Endodermal cell (in vitro differentiated cells): ENCODE data around the gene RPRD1A. TPM values are rescaled to one million over a fixed set of nuclear protein-coding genes. Genes with fewer than 3 reads are reported as not detected.
"Not testable (repeated sequence)": the region's sequence is repeated elsewhere in the genome, so short reads cannot be mapped to it uniquely, and the experiment has no call there.

Experiments used
- DNase-seq: peaks from one replicate; pipeline ENCODE4 v3.0.0-alpha.2; 2017
- H3K27ac ChIP-seq: 2 replicates; pipeline ENCODE4 v1.5.1; 2013; ENCODE audit warnings: mild to moderate bottlenecking, low read depth, low read length, moderate library complexity
- H3K27me3 ChIP-seq: 2 replicates; pipeline ENCODE4 v1.6.1; 2013; ENCODE audit warnings: mild to moderate bottlenecking, low read length, moderate library complexity; ENCODE audit not compliant: insufficient read depth, control insufficient read depth, poor library complexity, severe bottlenecking
- H3K36me3 ChIP-seq: 2 replicates; pipeline ENCODE4 v1.7.0; 2013; ENCODE audit warnings: mild to moderate bottlenecking, low read length, moderate library complexity; ENCODE audit not compliant: control insufficient read depth, insufficient read depth
- H3K4me1 ChIP-seq: one replicate; pipeline ENCODE4 v1.7.0; 2013; ENCODE audit warnings: low read length; ENCODE audit not compliant: control insufficient read depth, insufficient read depth
- H3K4me3 ChIP-seq: 2 replicates; pipeline ENCODE4 v1.5.1; 2013; ENCODE audit warnings: mild to moderate bottlenecking, low read length, moderate library complexity
- H3K9ac ChIP-seq: 2 replicates; pipeline ENCODE4 v1.6.1; 2013; ENCODE audit warnings: mild to moderate bottlenecking, low read length, moderate library complexity; ENCODE audit not compliant: poor library complexity, severe bottlenecking; ENCODE audit errors: extremely low read depth
- H3K9me3 ChIP-seq: 2 replicates; pipeline ENCODE4 v1.6.1; 2013; ENCODE audit warnings: mild to moderate bottlenecking, low read length, moderate library complexity; ENCODE audit not compliant: control insufficient read depth
- H3K27ac Mint-ChIP-seq: 2 replicates; pipeline ENCODE4 v1.8.0; 2020; ENCODE audit warnings: mixed read lengths
- H3K27me3 Mint-ChIP-seq: 2 replicates; pipeline ENCODE4 v1.8.0; 2021; ENCODE audit warnings: mild to moderate bottlenecking, mixed read lengths; ENCODE audit not compliant: insufficient read depth
- H3K36me3 Mint-ChIP-seq: 2 replicates; pipeline ENCODE4 v1.8.0; 2020; ENCODE audit warnings: low read depth, mixed read lengths
- H3K4me1 Mint-ChIP-seq: 2 replicates; pipeline ENCODE4 v1.8.0; 2020; ENCODE audit warnings: mixed read lengths
- H3K4me3 Mint-ChIP-seq: 2 replicates; pipeline ENCODE4 v1.8.0; 2020; ENCODE audit warnings: mild to moderate bottlenecking, moderate library complexity, mixed read lengths
- H3K9me3 Mint-ChIP-seq: 2 replicates; pipeline ENCODE4 v1.8.0; 2020; ENCODE audit warnings: mild to moderate bottlenecking, mixed read lengths
- WGBS, 2 experiments: methylation state at CpG; one replicate each; pipeline versions ENCODE4 v1.1.5 to v1.1.7; 2013; ENCODE audit warnings: missing lambda C conversion rate in 2 of 2, mixed read lengths in 1 of 2; ENCODE audit not compliant: insufficient coverage in 1 of 2, insufficient read length in 1 of 2; 5-methylcytosine and 5-hydroxymethylcytosine counted together
- total RNA-seq, 2 donors: library from RNA; stranded (reverse); fragmentation: NEBNext Ultra II Directional in 1 of 2; extraction: Animal tissue kit (Norgen Biotek cat#: 25700) in 1 of 2; gene quantifications; 2 replicates in 1 of 2; 3 replicates in 1 of 2; pipeline ENCODE4 v1.2.1, GENCODE V29; 2021
- TF ChIP-seq, protein P1 (sequence below): fragments of 200-600 bp; sonication (generic); conservative IDR thresholded peaks from 2 replicates; pipeline ENCODE4 v1.5.0; 2021; ENCODE audit warnings: antibody characterized with exemption, mild to moderate bottlenecking

Gene RPRD1A
- total RNA-seq, 2 donors from 2014 or later: 90.5 to 97.7 TPM

GRCh38 chr18:36074435-36074834 lies 7.1 kb upstream of the RPRD1A start:
- H3K4me3 Mint-ChIP-seq: no peak overlapping the region
- H3K27ac Mint-ChIP-seq: no peak overlapping the region
- Histone ChIP-seq H3K9me3 (peaks cover 3% of the 10 kb centered on the region), H3K9ac (no peak overlapping the region), H3K27me3 (no peaks in the 10 kb centered on the region), H3K4me1 (no peaks in the 10 kb centered on the region), H3K36me3 (no peaks in the 10 kb centered on the region), H3K4me3 (no peak overlapping the region), H3K27ac (no peak overlapping the region)
- WGBS, 2 experiments: 96 to 100% methylated on average over 2 to 4 of the region's 4 CpGs
- no peaks in the 10 kb centered on the region for H3K4me1 Mint-ChIP-seq
- no peak for DNase-seq
- H3K36me3 Mint-ChIP-seq: no peaks in the 10 kb centered on the region
- peaks cover 6% of the 10 kb centered on the region for H3K27me3 Mint-ChIP-seq
- TF ChIP-seq, protein P1, sequence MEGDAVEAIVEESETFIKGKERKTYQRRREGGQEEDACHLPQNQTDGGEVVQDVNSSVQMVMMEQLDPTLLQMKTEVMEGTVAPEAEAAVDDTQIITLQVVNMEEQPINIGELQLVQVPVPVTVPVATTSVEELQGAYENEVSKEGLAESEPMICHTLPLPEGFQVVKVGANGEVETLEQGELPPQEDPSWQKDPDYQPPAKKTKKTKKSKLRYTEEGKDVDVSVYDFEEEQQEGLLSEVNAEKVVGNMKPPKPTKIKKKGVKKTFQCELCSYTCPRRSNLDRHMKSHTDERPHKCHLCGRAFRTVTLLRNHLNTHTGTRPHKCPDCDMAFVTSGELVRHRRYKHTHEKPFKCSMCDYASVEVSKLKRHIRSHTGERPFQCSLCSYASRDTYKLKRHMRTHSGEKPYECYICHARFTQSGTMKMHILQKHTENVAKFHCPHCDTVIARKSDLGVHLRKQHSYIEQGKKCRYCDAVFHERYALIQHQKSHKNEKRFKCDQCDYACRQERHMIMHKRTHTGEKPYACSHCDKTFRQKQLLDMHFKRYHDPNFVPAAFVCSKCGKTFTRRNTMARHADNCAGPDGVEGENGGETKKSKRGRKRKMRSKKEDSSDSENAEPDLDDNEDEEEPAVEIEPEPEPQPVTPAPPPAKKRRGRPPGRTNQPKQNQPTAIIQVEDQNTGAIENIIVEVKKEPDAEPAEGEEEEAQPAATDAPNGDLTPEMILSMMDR: no peak
- peaks cover 19% of the 10 kb centered on the region for H3K9me3 Mint-ChIP-seq

DNA sequence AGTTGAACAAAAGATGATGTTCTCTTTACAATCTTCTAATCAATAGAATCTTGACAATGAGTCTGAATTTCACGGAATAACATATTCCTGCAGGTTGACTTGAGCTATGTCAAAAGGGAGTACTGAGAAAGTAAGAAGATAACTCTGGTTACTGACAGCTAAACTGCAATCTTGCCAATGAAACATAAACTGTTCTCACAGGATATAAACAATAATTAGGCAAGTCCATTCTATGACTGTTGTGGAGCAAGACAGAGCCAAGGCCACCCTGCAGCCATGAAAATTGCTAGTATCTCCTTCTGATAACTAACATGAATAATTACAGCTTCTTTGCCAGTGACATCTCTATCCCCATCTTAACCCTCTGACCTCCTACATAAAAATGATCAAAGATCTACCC lies 6.3 kb upstream of the RPRD1A start:
- Histone ChIP-seq H3K9ac (no peak overlapping the region), H3K4me3 (no peak overlapping the region), H3K9me3 (no peaks in the 10 kb centered on the region), H3K4me1 (no peaks in the 10 kb centered on the region), H3K27me3 (no peaks in the 10 kb centered on the region), H3K27ac (no peak overlapping the region), H3K36me3 (no peaks in the 10 kb centered on the region)
- no peak overlapping the region for H3K27ac Mint-ChIP-seq
- H3K4me3 Mint-ChIP-seq: no peak overlapping the region
- no peak for DNase-seq
- TF ChIP-seq, protein P1: no peak
- peaks cover 12% of the 10 kb centered on the region for H3K9me3 Mint-ChIP-seq
- H3K36me3 Mint-ChIP-seq: no peaks in the 10 kb centered on the region
- peaks cover 6% of the 10 kb centered on the region for H3K27me3 Mint-ChIP-seq
- WGBS, 2 experiments: 86 to 100% methylated on average over 1 of the region's 1 CpG
- H3K4me1 Mint-ChIP-seq: no peaks in the 10 kb centered on the region

- H3K36me3 ChIP-seq, H3K27ac ChIP-seq, H3K9me3 ChIP-seq, H3K36me3 Mint-ChIP-seq, H3K27me3 Mint-ChIP-seq, H3K4me1 Mint-ChIP-seq, H3K9me3 Mint-ChIP-seq, H3K9ac ChIP-seq, H3K27me3 ChIP-seq, H3K4me3 ChIP-seq, DNase-seq, H3K27ac Mint-ChIP-seq, H3K4me1 ChIP-seq, H3K4me3 Mint-ChIP-seq: not testable (repeated sequence)
- 96% methylated on average over 5 to 7 of the region's 8 CpGs for WGBS, 2 experiments
Observed at GRCh38 chr18:36072406-36072805, 5.0 kb upstream of the RPRD1A start.

GRCh38 chr18:36066686-36067054 lies 689 bp downstream of the RPRD1A start:
- Histone ChIP-seq H3K27ac (peak overlapping the region; percentile 85), H3K9me3 (no peaks in the 10 kb centered on the region), H3K27me3 (no peaks in the 10 kb centered on the region), H3K4me3 (peak overlapping the region; percentile 94), H3K9ac (peak overlapping the region; percentile 95), H3K4me1 (no peaks in the 10 kb centered on the region), H3K36me3 (peaks cover 9% of the 10 kb centered on the region)
- Mint-ChIP-seq H3K4me1 (peaks cover 17% of the 10 kb centered on the region), H3K27me3 (peaks cover 6% of the 10 kb centered on the region), H3K9me3 (peaks cover 5% of the 10 kb centered on the region), H3K27ac (peak overlapping the region; percentile 97), H3K4me3 (peak overlapping the region; percentile 94), H3K36me3 (peaks cover 17% of the 10 kb centered on the region)
- 0 to 4% methylated on average over 4 to 5 of the region's 5 CpGs for whole genome bisulfite sequencing, 2 experiments
- TF ChIP-seq, protein P1: no peak
- DNase-seq: no peak
